Esophagus (tissue), 2 donors: ENCODE data around the gene CLIP2. TPM values are rescaled to one million over a fixed set of nuclear protein-coding genes. Genes with fewer than 3 reads are reported as not detected.

Source experiments
- H3K27ac ChIP-seq, 2 donors: one replicate each; pipeline ENCODE4 v1.5.1; 2013; ENCODE audit warnings: low read depth in 2 of 2, mild to moderate bottlenecking in 2 of 2, inconsistent platforms in 1 of 2, low read length in 1 of 2, moderate library complexity in 1 of 2
- H3K27me3 ChIP-seq, 2 donors: one replicate each; pipeline ENCODE4 v1.6.1; 2013; ENCODE audit warnings: low read length in 2 of 2, control low read depth in 1 of 2, mild to moderate bottlenecking in 1 of 2; ENCODE audit not compliant: insufficient read depth in 2 of 2, control insufficient read depth in 1 of 2
- H3K36me3 ChIP-seq, 2 donors: one replicate each; pipeline ENCODE4 v1.6.1; 2013; ENCODE audit warnings: low read length in 1 of 2; ENCODE audit not compliant: control insufficient read depth in 2 of 2, insufficient read depth in 2 of 2
- H3K4me1 ChIP-seq, 2 donors: one replicate each; pipeline ENCODE4 v1.6.1; 2013; ENCODE audit warnings: low read length in 1 of 2; ENCODE audit not compliant: control insufficient read depth in 2 of 2, insufficient read depth in 2 of 2
- H3K4me3 ChIP-seq, 2 donors: one replicate each; pipeline ENCODE4 v1.5.1; 2013; ENCODE audit warnings: low read length in 2 of 2, mild to moderate bottlenecking in 2 of 2, low read depth in 1 of 2, moderate library complexity in 1 of 2
- H3K9me3 ChIP-seq, 2 donors: one replicate each; pipeline ENCODE4 v1.6.1; 2013; ENCODE audit warnings: mild to moderate bottlenecking in 2 of 2, low read depth in 1 of 2, low read length in 1 of 2, moderate library complexity in 1 of 2; ENCODE audit not compliant: control insufficient read depth in 2 of 2, insufficient read depth in 1 of 2
- WGBS, 2 donors: extraction: QIAGEN DNeasy Blood & Tissue Kit; methylation state at CpG; one replicate each; pipeline ENCODE4 v1.1.7; 2013; 5-methylcytosine and 5-hydroxymethylcytosine counted together
- polyA plus RNA-seq, 2 donors: library from polyadenylated mRNA; stranded (reverse); fragments of 200-250 nt; gene quantifications; one replicate each; pipeline ENCODE4 v1.2.3, GENCODE V29; 2013
- donor health status: healthy with polysubstance abuse.
- donor health status: Bipolar disorder and iron deficiency.

CLIP2 gene
- polyA plus RNA-seq, 2 donors: 5.5 to 6.3 TPM

- no peak overlapping the region for H3K27ac ChIP-seq
- no peaks in the 10 kb centered on the region for H3K27me3 ChIP-seq
- H3K9me3 ChIP-seq: peaks cover 0 to 4% of the 10 kb centered on the region in 2 donors
- peaks cover 0 to 2% of the 10 kb centered on the region in 2 donors for H3K4me1 ChIP-seq
- H3K4me3 ChIP-seq: no peak overlapping the region
- WGBS, 2 donors: 95 to 98% methylated on average over 10 of the region's 10 CpGs
- peaks cover 5 to 16% of the 10 kb centered on the region in 2 donors for H3K36me3 ChIP-seq
These were observed 67.5 kb downstream of the CLIP2 start for GRCh38 chr7:74356589-74357315.

- Histone ChIP-seq H3K27me3 (no peaks in the 10 kb centered on the region), H3K36me3 (peaks cover 4 to 16% of the 10 kb centered on the region in 2 donors), H3K4me3 (no peak overlapping the region), H3K4me1 (no peaks in the 10 kb centered on the region), H3K9me3 (peaks cover 0 to 4% of the 10 kb centered on the region in 2 donors), H3K27ac (no peak overlapping the region)
- 93% methylated on average over 11 of the region's 11 CpGs for WGBS, 2 donors
These were observed 70.8 kb downstream of the CLIP2 start for GRCh38 chr7:74360008-74360407.

- Histone ChIP-seq H3K4me3 (no peak overlapping the region), H3K27me3 (no peaks in the 10 kb centered on the region), H3K27ac (no peak overlapping the region), H3K36me3 (peaks cover 0 to 5% of the 10 kb centered on the region in 2 donors), H3K9me3 (no peaks in the 10 kb centered on the region), H3K4me1 (no peaks in the 10 kb centered on the region)
- WGBS, 2 donors: 87 to 89% methylated on average over 5 to 6 of the region's 6 CpGs
These were observed 73.1 kb downstream of the CLIP2 start for GRCh38 chr7:74362266-74362665.

- H3K4me1 ChIP-seq: no peaks in the 10 kb centered on the region
- peaks cover 0 to 3% of the 10 kb centered on the region in 2 donors for H3K36me3 ChIP-seq
- 81 to 89% methylated on average over 7 of the region's 7 CpGs for WGBS, 2 donors
These were observed 74.9 kb downstream of the CLIP2 start for GRCh38 chr7:74364061-74364460.

GRCh38 chr7:74365322-74366022 is 76.3 kb downstream of the CLIP2 start:
- Histone ChIP-seq H3K4me1 (no peaks in the 10 kb centered on the region), H3K4me3 (no peak overlapping the region), H3K36me3 (peaks cover 0 to 3% of the 10 kb centered on the region in 2 donors), H3K9me3 (no peaks in the 10 kb centered on the region), H3K27ac (no peak overlapping the region), H3K27me3 (no peaks in the 10 kb centered on the region)
- 68 to 72% methylated on average over 10 of the region's 10 CpGs for WGBS, 2 donors

More at GRCh38 chr7:74364061-74364460, 74.9 kb downstream of the CLIP2 start:
- no peaks in the 10 kb centered on the region for H3K9me3 ChIP-seq
- H3K27ac ChIP-seq: no peak overlapping the region
- no peak overlapping the region for H3K4me3 ChIP-seq
- no peaks in the 10 kb centered on the region for H3K27me3 ChIP-seq

GRCh38 chr7:74371381-74372341 is 82.5 kb downstream of the CLIP2 start:
- no peak overlapping the region for H3K27ac ChIP-seq
- WGBS, 2 donors: 35 to 48% methylated on average over 13 of the region's 13 CpGs
- no peak overlapping the region for H3K4me3 ChIP-seq
- H3K4me1 ChIP-seq: no peaks in the 10 kb centered on the region
- H3K36me3 ChIP-seq: peaks cover 0 to 4% of the 10 kb centered on the region in 2 donors
- no peaks in the 10 kb centered on the region for H3K9me3 ChIP-seq
- H3K27me3 ChIP-seq: no peaks in the 10 kb centered on the region

- Histone ChIP-seq H3K4me1 (no peaks in the 10 kb centered on the region), H3K27ac (peak overlapping the region in 1 of 2 donors; percentile 37), H3K27me3 (no peaks in the 10 kb centered on the region), H3K4me3 (no peak overlapping the region), H3K36me3 (peaks cover 0 to 4% of the 10 kb centered on the region in 2 donors), H3K9me3 (no peaks in the 10 kb centered on the region)
- WGBS, 2 donors: 57 to 69% methylated on average over 24 to 28 of the region's 28 CpGs
These were observed 83.4 kb downstream of the CLIP2 start for GRCh38 chr7:74372511-74373111.

GRCh38 chr7:74373536-74373935 is 84.3 kb downstream of the CLIP2 start:
- Histone ChIP-seq H3K4me3 (no peak overlapping the region), H3K36me3 (peaks cover 0 to 4% of the 10 kb centered on the region in 2 donors), H3K9me3 (no peaks in the 10 kb centered on the region), H3K27ac (no peak overlapping the region), H3K27me3 (no peaks in the 10 kb centered on the region), H3K4me1 (no peaks in the 10 kb centered on the region)
- WGBS, 2 donors: 69 to 71% methylated on average over 3 of the region's 3 CpGs

- Histone ChIP-seq H3K9me3 (no peaks in the 10 kb centered on the region), H3K4me1 (peaks cover 0 to 3% of the 10 kb centered on the region in 2 donors), H3K27me3 (no peaks in the 10 kb centered on the region), H3K27ac (no peak overlapping the region), H3K36me3 (peaks cover 0 to 7% of the 10 kb centered on the region in 2 donors), H3K4me3 (no peak overlapping the region)
- 94% methylated on average over 30 to 31 of the region's 31 CpGs for WGBS, 2 donors
These were observed 86.6 kb downstream of the CLIP2 start for GRCh38 chr7:74375726-74376220.
